DLD1 (cell line): ENCODE results near the gene PXDN.

Experiments
- in situ Hi-C: cut with HindIII; loops from 2 replicates; pipeline ENCODE4 v1.10.0; 2017; ENCODE audit warnings: low sequenced_read_pairs

Gene PXDN

DNA sequence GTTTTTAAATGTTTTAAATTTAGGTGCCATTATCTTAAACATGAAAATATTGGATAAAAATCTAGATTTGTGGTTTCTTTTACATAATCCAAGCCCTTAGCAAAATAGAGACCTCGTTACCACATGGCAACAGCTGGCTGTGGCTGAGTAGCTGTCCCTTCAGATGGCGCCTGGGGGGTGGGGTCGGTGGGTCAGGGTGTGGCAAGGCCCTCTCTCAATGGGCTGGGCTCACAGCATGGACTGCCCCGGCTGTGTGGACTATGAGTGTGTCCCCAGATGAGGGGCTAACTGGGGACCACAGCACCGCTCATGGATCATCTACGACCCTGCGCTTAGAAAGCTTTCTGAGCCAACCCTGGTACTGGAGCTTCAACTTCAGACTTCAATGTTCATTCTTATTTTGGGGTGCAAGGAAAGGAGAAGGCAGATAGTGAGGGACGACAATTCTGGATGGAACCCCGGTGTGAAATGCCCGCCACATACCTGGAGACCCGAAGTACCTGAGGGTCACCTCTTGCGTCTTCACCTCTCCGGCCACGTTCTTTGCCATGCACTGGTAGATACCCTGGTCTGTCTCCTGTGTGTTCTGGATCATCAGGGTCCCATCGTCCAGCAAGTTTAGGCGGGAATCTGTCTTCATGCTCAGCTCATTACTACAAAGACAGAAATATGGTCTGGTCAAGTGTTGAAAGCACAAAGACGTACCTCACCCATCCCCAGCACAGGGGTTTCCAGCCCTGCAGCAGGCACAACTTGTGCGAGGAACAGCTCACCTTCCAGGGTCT, 71.0 kb downstream of the PXDN start:
- in situ Hi-C loops, result no loop called here

DNA sequence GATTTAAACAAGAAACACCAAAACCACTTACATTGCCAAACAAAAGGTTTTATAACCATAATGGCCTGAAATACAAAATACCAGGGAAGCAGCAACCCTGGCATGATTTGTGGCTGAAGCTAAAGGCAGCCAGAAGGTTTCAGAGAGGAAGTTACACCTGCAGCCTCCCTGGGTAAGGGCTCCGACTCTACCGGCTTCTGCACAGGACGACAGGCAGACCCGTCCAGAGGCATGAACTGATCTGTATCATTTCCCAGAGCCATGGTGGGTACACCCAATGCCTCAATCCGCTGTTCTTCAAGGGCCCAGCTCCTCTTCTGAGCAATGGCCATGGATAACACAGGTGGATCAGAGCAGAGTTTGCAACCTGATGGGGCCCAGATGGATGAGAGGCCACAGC, 71.6 kb downstream of the PXDN start:
- in situ Hi-C loops, result no loop called here

DNA sequence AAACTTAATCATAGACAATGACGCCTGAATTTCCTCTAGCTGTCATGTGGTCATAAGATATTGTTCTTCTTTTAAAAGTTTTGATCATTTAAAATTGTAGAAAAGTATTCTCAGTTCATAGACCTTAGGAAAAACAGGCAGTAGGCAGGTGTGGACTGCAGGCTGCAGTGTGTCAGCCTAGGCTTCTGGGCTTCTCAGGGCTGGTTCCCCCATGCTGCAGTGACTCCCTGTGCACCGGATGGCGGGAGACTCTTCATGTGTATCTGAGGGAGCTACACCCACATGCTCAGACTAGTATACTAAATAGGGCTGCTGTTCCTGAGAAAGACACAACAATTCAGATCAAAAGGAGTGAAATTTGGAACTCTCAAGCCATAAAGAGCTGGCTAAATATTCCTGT, 72.4 kb downstream of the PXDN start:
- in situ Hi-C loops, result no loop called here

DNA sequence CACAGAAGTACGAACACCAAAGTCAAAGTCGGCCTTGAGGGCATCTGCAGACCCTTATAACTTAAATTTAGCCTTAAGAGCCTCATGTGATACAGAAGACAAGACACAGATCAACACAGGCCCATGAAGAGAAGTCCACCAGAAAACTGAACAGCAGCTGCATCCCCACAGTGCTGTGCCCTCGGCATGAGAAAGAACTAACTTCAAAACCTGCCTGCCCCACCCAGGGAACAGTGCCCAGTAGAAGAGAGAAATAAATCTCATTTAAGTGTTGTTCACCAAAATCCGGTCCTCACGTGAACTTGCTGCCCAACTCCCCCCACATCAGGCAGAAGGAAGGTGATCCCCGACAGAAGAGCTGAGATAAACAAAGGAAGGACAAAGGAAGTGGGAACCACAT, 73.7 kb downstream of the PXDN start:
- in situ Hi-C loops, result no loop called here

DNA sequence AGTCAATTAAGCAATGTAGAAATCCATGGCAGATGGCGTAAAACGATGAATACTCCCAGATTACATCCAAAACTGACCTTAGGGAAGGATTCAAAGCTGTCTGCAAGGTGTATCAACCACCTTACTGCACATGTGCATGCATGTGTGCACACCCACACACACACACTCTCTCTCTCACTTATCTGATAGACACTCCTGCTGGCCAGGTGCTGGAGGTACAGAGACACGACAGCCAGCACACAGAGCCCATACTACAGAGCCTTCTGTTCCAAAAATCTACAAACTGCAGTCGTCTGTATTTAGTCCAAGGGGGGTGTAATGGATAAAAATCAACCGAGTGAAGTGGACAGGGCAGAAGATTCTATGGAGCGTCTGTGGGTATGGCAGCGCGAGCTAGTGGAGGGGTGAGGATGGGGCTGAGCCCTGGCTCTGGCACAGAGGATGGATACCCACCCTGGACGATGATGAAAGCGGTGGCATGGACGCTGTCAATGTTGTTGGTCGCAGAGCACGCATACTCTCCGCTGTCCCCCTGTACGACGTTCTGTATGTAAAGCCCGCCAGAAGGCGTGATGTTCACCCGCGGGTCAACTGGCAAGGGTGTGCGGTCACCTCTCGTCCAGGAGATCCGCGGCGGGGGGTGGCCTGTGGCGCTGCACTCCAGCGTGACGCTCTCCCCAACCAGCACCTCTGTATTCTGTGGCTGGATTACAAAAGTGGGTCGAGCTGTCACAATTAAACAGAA, 78.4 kb downstream of the PXDN start:
- in situ Hi-C loops, result no loop called here

DNA sequence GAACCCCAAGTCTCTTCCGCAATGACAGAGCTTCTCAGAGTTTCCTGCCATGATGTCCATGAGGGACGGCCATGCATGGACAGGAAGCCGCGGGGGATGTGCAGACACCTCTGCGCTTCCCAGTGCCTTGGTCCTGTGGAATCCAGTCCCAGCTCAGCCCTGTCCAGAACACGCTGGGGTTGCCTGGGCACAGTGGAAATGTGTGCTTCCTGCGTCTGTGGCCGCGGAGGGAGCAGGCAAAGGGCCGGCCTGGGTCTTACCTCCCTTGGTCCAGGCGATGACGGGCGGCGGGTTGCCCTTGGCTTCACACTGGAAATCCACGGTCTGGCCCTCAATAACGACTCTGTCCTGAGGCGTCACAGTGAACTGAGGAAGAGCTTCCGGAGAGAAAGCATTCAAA, 79.6 kb downstream of the PXDN start:
- in situ Hi-C loops, result no loop called here

DNA sequence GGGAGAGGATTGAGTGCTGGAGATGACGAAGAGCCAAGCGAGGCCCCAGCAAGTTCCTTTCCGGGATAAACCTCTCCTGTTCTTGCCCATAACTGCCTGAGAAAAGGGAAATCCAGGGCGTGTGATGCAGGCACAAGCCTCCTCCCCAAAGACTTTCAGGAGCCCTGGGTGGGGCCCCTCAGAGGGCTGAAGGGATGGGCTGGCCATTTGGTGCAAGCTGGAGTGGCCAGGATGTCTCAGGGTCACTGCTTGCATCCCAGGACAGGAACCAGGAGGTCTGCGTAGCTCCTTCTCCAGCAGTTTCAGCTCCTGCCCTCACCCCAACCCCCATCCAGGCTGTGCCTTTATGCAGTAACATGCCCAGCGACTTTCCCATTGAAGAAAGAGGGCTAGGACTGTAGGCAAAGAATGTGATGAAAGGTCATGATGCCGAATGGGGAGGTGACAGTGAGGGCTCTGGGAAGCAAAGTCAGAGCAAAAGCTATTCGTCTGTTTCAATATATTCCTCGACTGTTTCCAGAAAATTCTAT, 80.2 kb downstream of the PXDN start:
- in situ Hi-C loops, result no loop called here

DNA sequence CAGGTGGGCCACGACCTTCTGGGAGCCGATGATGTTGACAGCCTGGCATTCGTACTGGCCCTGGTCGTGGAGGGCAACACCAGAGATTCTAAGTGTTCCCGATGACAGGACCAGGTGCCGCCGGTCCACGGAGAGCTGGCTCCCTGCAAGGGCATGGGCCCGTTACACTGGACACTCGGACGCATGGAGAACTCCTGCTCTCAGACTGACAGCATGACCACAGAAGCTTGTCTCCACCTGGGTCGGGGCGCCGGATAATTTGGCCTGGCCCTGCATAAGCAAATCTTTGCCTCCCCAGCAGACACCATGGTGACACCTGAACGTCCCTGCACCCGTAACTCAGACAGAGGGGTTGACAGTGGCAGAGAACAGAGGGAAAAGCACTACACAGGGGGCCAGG, 80.7 kb downstream of the PXDN start:
- in situ Hi-C loops, result no loop called here

DNA sequence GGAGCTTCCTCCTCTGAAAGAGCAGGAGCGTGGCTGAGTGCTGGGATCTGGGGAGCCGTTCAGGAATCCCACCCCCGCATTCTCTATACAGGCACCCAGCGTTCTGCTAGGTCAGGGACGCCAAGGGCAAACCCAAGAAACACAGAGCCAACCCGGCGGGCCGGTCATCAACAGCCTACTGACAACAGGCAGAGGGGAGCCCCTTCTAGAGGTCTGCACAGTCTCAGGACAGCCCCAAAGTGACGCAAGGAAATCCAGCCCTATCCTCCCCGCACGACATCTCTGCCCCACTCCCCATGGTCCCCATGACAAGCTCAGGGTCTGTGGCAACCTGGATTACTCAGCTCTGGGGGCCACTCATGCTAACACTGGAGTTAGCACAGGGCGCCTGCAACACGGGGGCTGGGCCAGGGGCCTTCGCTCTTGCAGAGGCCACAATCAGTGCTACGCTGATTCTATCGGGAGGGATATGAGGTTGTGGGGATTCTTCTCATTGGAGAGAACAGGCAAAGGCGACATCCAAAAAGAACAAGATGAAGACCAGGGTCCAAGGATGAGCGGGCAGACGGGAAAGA, 81.6 kb downstream of the PXDN start:
- in situ Hi-C loops, result no loop called here

DNA sequence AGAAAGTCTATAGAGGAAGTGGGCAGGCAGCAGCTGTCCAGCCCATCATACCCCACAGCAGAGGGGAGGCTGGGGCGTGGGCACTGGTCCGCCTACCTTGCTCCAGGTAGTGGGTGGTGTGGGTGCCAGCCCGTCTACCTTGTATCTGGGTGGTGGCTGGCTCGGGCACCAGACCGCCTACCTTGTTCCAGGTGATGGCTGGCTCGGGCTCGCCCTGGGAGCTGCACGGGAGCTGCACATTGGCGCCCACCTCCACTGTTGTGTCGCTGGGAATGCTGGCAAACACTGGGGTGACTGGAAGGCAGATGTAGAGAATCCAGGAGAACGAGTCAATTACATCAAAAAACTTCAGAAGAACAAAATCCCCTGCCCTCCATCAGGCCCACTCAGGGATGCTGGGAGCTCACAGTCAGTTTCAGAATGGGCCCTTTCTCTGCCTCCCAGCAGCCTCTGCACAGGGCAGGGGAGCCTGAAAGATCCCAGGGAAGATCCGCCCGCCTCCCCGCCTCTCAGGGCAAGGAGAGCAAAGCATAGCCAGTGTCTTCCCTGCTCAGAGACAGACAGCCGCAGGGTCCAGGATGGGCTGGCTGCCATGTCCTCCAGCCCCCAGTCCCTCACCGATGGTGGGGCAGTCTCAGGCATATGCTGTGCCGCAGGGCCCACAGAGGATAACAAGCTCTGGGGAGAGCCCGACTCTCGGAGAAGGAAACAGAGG, 82.3 kb downstream of the PXDN start:
- in situ Hi-C loops, result no loop called here

DNA sequence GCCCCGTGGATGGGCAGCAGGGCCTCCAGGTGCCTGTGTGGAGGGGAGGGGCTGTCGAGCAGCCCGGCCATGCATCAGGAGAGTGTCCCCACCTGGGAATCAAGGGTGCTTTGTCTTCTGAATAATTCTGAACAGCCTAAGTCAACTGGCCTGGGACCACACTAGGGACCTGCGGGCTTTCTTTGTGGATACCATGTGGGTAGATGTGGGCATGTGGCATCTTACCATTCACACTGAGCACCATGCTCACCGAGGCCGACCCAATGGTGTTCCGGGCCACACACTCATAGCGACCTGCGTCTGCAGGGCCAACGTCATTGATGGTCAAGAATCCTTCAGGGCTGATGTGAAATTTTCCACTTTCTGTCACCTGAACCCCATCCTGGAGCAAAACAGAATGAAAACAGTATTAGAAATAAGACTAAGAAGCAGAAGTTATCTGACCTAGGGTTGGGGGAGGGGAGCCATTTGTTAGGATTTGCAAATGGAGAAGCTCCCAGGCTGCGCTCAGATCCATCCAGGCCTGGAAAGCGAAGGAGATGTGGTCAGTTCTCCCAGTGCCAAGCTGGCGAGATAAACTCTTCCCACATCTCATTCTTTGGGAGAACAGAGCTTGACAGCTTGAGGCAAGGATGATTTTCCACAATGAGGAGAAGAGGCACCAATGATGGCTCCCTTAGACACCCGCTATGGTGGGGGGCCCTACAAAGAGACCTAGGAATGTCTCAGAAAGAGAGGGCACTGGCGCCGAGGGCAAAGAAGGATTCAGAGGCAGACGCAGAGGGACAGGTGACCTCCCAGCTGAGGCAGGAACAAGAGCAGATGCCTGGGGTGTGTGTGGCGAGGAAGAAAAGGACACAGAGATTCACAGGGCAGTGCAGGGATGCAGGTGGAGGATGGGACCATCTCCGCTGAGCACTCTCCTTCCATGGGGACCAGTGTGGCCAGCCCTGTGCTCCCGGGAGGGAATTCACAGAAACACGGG, 83.4 kb downstream of the PXDN start:
- in situ Hi-C loops, result no loop called here

DNA sequence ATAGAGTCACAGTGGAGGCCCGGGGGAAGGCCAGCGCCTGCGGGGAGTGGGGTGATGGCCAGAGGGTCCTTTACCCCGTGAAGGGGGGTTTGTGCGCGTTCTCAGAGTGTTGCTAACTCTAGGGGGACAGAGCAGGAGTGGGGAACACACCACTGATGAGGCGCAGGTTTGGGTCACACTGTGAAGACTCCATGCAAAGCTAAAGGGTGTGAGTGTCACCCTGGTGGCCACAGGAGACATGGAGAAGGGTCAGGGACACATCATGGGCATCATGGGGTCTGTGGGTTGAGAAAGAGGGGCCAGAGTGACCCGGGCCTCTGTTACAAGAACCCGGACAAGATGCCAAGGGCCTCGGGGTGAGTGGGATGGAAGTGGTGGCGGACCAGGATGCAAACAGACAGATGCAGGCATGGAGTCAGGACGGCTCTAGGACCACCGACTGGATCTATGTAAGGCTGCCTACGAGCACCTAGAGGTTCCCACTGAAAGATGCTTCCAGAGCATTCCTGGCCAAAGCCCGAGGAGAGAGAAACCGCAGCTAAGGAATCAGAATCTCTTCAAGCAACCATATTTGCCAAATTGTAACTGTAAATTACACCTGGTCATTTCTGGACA, 84.3 kb downstream of the PXDN start:
- in situ Hi-C loops, result no loop called here

DNA sequence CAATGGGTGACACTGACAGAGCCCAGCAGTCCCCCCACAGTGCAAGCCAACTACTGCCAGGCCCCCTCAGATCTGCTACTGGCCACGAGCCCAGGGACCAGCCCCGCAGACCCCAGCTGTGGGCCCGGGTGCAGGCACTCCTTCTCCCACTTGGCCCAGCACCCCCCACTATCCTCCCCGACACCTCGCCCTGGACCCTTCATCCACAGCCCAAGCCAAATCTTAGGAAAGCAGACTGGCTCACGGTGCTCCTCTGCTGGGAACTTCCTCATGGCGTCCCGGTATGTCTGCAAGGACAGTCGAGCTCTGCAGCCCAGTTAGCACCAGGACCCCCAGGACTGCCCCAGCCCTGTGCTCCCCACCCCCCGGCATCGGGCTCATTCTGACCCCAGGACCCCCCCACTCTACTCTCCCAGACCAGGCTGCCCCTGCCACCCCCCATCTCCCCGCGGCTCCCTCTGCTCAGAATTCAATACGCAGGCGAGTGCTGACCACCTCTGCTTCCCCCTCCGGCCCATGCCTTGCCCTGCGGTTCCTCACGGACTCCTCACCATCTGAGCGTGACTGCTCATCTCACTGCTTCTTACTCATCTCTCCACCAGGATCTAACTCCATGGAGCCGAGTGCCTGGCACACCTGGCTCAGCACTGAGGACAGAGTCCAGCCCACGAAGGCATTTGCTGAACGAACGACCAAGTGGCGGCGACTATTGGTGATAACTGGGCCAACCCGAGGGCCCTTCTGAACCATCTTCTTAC, 85.7 kb downstream of the PXDN start:
- in situ Hi-C loops, result no loop called here

DNA sequence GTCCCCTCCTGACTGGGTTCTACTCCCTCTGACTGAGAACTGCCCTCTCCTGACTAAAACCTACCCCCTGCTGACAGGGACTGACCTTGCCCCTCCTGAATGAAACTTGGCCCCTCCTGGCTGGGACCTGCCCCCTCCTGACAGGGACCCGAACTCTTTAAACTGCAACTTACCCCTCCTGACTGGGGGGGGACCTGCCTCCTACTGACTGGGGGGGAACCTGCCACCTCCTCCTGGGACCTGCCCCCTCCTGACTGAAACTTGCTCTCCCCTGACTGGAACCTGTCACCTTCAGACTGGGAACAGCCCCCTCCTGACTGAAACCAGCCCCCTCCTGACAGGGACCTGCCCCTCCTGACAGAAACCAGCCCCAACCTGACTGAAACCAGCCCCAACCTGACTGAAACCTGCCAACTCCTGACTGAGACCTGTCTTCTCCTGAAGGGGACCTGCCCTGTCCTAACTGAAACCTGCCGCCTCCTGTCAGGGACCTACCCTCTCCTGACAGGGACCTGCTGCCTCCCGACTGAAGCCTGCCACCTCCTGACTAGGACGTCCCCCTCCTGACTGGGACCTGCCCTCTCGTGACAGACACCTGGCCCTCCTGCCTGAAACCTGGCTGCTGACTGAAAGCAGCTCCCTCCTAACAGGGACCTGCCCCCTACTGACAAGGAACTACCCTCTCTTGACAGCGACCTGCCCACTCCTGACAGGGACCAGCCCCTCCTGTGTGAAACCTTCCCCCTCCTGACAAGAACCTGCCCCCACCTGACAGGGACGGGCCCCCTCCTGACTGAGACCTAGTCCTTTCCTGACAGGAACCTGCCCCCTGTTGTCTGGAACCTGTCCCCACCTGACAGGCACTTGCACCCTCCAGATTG, 87.1 kb downstream of the PXDN start:
- in situ Hi-C loops, result no loop called here

DNA sequence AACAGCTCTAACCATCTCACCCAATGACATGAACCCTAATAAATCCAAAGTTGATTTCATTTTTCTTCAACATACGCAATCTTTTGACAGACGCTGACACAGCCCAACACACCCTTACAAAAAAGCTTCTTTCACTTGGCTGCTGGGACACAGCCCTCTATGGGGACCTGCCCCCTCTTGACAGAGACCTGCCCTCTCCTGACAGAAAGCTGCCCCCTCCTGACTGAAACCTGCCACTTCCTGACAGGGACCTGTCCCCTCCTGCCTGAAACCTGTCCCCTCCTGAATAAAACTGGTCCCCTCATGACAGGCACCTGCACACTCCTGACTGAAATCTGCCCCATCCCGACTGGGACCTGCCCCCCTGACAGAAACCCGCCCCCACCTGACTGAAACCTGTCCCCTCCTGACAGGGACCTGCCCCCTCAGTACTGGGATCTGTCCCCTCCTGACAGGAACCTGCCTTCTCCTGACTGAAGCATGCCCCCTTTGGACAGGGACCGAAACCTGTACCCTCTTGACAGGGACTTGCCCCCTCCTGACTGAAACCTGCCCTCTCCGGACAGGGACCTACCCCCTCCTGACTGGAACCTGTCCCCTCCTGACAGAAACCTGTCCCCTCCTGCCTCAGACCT, 87.9 kb downstream of the PXDN start:
- in situ Hi-C loops, result no loop called here

DNA sequence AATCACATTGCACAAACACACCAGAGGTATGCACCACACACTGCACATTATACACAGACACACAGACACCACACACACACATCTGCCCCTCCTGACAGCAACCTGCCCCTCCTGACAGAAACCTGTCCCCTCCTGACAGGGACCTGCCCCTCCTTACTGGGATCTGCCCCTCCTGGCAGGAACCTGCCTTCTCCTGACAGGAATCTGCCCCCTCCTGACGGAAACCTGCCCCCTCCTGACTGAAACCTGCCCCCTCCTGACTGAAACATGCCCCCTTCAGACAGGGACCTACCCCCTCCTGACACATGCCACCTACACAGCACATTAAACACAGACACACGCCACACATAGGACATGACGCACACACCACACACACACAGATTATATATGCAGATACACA, 88.9 kb downstream of the PXDN start:
- in situ Hi-C loops, result no loop called here

DNA sequence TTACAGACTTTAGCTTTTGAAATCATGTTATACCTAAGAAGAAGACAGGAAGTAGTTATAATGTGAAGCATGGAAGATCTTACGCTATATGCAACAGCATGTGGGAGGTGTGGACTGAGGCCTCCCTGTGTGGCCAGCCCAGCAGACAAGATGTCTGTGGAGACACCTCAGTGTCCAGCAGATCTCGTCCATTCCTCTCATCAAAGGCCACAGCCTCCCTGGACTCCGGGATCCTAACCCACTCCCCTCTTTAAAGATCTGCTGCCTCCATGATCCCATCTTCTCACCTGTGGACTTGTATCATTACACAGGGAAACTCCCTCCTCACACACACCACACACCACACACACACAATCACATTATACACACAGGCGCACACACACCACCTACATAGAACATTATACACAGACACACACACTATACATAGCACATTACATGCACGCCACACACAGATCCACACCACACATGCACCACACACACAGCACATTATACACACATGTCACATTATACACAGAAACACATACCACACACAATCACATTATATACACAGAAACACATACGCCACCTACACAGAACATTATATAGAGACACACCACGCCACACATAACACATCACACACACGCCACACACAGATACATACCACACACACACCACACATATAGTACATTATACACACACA, 89.5 kb downstream of the PXDN start:
- in situ Hi-C loops, result no loop called here
